ENCODE results near the gene HSPA1A.
"Not testable (repeated sequence)": the region's sequence is repeated elsewhere in the genome, so short reads cannot be mapped to it uniquely, and the experiment has no call there.

Gene HSPA1A

GRCh38 chr6:31811645-31812044 is 3.7 kb upstream of the HSPA1A start:
- DNase-seq (ENCODE audit: low spot score), result no peak

GRCh38 chr6:31813465-31813849 is 1.9 kb upstream of the HSPA1A start:
- DNase-seq (ENCODE audit: low spot score), result no peak

GRCh38 chr6:31814677-31815024 is 692 bp upstream of the HSPA1A start:
- peak; percentile 73 for DNase-seq (ENCODE audit: low spot score)

DNA sequence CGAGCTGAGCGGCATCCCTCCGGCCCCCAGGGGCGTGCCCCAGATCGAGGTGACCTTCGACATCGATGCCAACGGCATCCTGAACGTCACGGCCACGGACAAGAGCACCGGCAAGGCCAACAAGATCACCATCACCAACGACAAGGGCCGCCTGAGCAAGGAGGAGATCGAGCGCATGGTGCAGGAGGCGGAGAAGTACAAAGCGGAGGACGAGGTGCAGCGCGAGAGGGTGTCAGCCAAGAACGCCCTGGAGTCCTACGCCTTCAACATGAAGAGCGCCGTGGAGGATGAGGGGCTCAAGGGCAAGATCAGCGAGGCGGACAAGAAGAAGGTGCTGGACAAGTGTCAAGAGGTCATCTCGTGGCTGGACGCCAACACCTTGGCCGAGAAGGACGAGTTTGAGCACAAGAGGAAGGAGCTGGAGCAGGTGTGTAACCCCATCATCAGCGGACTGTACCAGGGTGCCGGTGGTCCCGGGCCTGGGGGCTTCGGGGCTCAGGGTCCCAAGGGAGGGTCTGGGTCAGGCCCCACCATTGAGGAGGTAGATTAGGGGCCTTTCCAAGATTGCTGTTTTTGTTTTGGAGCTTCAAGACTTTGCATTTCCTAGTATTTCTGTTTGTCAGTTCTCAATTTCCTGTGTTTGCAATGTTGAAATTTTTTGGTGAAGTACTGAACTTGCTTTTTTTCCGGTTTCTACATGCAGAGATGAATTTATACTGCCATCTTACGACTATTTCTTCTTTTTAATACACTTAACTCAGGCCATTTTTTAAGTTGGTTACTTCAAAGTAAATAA is 2.0 kb downstream of the HSPA1A start:
- DNase-seq (ENCODE audit: low spot score), result peak; percentile 65

DNA sequence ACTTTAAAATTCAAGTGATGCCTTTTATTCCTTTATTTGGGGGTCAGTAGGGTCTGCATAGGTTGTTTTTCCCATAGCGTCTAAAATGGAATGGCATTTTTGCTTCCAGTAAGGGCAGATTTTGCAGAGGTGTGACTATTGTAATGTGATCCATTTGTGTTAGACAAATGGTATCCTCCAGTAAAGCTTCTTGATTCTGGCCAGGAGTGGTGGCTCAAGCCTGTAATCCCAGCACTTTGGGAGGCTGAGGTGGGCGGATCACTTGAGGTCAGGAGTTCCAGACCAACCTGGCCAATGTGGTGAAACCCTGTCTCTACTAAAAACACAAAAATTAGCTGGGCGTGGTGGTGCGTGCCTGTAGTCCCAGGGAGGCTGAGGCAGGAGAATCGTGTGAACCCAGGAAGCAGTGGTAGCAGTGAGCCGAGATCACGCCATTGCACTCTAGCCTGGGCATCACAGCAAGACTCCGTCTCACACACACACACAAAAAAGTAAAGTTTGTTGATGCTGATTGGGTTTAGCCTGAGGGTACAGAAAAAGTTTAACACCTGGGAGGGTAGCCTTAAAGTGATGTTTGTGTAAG is 2.7 kb downstream of the HSPA1A start:
- not testable (repeated sequence) for DNase-seq (ENCODE audit: low spot score)

DNA sequence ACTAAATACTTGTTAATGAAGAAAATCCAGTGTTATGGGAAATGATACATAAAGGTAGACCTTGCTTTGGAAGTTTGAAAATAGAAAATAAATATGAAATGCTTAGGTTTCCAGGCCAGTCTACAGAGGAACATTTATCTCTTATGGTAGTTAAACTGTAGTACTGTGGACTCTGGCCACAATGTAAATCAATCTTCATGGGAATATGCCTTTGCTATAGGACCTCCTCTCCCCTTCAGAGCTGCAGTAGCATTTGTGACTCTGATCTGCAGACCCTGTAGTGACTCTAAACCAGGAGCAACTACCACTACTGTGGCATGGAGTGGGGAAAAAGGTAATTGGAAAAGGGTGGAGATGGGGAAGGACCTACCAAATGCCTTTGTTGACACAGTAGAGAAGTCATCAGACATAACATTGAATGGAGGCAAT is 4.5 kb downstream of the HSPA1A start:
- no peak for DNase-seq (ENCODE audit: low spot score)

DNA sequence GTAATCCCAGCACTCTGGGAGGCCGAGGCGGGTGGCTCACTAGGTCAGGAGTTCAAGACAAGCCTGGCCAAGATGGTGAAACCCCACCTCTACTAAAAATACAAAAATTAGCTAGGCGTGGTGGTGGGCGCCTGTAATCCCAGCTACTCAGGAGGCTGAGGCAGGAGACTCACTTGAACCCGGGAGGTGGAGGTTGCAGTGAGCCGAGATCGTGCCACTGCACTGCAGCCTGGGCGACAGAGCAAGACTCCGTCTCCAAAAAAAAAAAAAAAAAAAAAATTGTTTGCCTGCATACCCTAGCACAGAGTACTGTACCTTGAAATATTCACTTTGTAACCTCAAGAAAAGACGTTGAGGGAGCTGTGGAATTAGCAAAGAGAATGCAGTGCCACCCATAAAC is 5.1 kb downstream of the HSPA1A start:
- not testable (repeated sequence) for DNase-seq (ENCODE audit: low spot score)

DNA sequence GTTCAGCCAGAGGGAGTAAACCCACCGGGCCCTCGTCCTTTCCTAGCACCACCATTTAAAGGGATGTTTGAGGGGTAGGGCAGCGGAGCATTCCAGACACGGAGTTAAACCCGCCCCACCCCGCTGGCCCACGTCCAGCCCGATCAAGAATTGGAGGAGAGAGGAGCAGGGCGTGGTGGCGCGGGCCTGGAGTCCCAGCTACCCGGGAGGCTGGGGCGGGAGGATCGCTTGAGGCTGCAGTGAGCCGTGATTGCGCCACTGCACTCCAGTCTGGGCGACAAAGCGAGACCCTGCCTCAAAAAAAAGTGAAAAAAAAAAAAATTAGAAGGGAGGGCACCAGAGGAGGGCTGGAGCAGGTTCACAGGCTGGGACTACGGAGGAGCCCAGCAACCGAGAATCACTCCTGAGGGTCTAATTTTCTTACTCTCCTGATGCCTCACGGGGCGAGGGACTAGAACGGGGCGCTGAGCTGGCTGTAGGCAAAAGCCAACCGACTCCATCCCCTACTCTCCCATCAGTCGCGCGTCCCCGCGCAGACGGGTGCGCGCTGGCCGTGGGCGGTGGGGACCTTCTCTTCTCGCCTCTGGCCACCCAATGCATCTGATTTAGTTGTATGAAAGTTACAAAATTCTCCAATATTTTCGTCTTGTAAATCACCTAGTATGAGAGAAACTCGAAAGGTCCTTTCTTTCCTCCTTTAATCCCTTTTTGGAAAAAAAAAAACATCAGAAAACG is 6.1 kb downstream of the HSPA1A start:
- peak; percentile 30 for DNase-seq (ENCODE audit: low spot score)

GRCh38 chr6:31822036-31822821 is 6.9 kb downstream of the HSPA1A start:
- DNase-seq (ENCODE audit: low spot score), result peak; percentile 68

DNA sequence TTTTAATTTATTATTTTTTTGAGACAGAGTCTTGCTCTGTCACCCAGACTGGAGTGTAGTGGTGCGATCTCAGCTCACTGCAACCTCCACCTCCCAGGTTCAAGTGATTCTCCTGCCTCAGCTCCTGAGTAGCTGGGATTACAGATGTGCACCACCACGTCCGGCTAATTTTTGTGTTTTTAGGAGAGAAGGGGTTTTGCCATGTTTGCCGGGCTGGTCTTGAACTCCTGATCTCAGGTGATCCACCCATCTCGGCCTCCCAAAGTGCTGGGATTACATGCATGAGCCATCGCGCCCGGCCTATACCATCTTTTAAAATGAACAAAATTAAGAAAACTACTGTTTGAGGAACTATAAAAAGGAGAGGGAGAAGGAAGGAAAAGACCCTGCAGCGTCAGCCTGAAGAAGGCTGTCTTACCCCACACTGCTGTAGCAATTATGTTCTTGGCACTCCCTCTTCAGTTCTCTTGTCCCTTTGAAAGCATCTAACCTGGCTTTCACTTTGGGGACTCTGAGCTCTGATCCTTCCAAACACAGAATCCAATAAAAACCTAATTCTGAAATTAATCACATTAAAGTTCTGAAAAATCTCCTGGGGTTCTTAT is 8.4 kb downstream of the HSPA1A start:
- not testable (repeated sequence) for DNase-seq (ENCODE audit: low spot score)

DNA sequence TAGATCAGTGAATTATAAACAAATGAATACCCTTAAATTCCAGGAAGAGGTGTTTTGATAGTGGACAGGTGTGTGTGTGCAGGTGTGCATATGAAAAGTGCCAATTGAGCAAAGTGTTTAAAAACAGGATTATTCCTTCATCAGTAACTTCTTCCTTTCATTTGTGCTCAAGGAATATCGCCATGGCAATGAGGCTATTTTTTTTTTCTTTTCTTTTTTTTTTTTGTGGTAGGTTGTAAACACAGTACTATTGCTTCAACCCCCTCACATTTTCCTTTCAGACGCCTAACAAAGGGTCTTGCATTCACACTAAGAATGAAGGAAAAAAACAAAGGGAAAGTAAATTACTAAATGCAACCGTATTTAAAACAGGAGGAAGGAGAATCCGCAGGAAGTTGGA is 10.2 kb downstream of the HSPA1A start:
- DNase-seq (ENCODE audit: low spot score), result no peak

DNA sequence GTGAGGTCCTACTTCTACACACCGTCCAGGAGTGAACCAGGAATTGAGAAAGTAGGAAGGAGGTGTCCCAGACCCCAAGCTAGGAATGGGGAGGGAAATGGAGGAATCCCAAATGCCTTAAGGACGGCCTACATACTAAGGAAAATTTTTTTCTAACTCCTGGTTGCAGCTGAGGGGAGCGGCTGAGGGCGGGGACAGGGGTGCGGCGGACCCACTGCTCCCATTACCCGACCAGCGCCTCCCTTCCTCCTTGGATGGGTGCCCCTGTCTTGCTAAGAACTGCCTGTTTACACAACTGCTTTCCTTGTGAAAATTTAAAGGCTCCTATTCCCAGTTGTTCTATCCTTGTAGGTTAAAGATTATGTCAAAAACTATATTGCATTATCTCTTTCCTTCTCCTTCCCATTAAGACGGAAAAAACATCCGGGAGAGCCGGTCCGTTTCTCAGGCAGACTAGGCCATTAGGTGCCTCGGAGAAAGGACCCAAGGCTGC is 11.5 kb downstream of the HSPA1A start:
- DNase-seq (ENCODE audit: low spot score), result no peak

- peak; percentile 94 for DNase-seq (ENCODE audit: low spot score)
Measured at GRCh38 chr6:31827286-31828079, 12.1 kb downstream of the HSPA1A start, which contains the start of gene HSPA1B. TSS of gene HSPA1B (plus strand) at chr6:31827738. CDS start at chr6:31827951, 213 bp downstream.

DNA sequence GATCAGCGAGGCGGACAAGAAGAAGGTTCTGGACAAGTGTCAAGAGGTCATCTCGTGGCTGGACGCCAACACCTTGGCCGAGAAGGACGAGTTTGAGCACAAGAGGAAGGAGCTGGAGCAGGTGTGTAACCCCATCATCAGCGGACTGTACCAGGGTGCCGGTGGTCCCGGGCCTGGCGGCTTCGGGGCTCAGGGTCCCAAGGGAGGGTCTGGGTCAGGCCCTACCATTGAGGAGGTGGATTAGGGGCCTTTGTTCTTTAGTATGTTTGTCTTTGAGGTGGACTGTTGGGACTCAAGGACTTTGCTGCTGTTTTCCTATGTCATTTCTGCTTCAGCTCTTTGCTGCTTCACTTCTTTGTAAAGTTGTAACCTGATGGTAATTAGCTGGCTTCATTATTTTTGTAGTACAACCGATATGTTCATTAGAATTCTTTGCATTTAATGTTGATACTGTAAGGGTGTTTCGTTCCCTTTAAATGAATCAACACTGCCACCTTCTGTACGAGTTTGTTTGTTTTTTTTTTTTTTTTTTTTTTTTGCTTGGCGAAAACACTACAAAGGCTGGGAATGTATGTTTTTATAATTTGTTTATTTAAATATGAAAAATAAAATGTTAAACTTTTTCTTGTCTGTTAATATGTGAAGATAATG is 14.4 kb downstream of the HSPA1A start:
- peak; percentile 57 for DNase-seq (ENCODE audit: low spot score)

- DNase-seq (ENCODE audit: low spot score), result no peak
Measured at GRCh38 chr6:31830886-31831335, 15.6 kb downstream of the HSPA1A start.

GRCh38 chr6:31831350-31832215 is 16.2 kb downstream of the HSPA1A start:
- no peak for DNase-seq (ENCODE audit: low spot score)

DNA sequence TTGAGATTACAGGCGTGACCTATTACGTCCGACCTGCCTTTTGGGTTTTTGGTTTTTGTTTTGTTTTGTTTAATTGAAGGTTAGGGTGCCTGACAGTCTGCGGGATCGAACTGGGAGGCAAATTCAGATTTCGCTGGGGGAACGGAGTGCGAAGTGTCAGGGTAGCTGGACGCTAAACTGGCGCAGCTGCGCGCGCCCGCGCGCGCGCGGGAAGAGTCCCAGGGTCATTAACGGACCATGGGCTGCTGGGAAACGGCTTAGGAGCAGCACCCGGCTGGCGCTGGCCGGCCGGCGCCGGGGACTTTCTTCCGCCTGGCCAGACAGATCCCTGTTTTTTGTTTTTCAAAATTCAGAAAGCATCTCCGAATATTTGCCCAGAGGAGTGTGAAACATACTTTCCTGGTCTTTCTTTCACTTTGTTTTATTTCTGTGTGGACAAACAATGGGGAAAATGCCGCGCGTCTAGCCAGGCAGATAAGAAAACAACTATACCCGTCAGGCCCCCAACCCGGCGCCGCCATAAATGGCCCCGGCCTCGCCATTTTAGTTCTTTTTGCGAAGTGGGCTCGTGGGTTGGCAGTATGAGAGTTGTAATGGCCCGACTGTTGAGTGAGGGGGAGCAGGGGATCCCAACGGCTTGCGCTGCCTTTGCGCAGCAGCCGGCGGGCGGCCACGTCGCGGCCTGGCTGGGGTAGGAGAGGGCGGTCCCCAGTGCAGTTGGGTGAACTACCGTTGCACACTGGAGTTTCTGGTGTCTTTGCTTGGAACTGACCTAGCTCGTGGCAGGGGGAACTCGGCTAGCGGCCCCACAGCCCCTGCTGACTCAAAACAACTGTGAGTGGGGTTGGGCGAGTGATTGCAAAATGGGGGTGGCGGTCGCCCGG is 19.3 kb downstream of the HSPA1A start:
- peak; percentile 80 for DNase-seq (ENCODE audit: low spot score)

DNA sequence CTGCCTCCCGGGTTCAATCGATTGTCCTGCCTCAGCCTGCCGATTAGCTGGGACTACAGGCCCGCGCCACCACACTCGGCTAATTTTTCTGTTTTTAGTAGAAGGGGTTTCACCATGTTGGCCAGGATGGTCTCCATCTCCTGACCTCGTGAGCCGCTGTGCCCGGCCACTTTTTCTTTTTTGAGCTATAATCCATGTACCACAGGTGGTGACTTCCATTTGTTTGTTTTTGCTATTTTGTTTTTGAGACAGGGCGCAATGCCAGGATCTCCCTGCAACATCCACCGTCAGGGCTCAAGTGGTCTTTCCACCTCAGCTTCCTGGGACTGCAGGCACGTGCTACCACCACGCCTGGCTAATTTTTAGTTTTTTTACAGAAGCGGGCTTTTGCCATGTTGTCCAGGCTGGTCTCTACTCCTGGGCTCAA is 20.7 kb downstream of the HSPA1A start:
- no peak for DNase-seq (ENCODE audit: low spot score)

All from CD4-positive, alpha-beta T cell treated with Interleukin-2 at 100 ng/mL for 4 hours (primary cell).